CD4-positive, alpha-beta T cell treated with Interleukin-6 for 4 hours (primary cell): ENCODE data around the gene RBM5.

Experiments
- DNase-seq: peaks from one replicate; pipeline ENCODE4 v3.0.0-alpha.2; 2020; ENCODE audit warnings: mixed read lengths

Gene RBM5

DNA sequence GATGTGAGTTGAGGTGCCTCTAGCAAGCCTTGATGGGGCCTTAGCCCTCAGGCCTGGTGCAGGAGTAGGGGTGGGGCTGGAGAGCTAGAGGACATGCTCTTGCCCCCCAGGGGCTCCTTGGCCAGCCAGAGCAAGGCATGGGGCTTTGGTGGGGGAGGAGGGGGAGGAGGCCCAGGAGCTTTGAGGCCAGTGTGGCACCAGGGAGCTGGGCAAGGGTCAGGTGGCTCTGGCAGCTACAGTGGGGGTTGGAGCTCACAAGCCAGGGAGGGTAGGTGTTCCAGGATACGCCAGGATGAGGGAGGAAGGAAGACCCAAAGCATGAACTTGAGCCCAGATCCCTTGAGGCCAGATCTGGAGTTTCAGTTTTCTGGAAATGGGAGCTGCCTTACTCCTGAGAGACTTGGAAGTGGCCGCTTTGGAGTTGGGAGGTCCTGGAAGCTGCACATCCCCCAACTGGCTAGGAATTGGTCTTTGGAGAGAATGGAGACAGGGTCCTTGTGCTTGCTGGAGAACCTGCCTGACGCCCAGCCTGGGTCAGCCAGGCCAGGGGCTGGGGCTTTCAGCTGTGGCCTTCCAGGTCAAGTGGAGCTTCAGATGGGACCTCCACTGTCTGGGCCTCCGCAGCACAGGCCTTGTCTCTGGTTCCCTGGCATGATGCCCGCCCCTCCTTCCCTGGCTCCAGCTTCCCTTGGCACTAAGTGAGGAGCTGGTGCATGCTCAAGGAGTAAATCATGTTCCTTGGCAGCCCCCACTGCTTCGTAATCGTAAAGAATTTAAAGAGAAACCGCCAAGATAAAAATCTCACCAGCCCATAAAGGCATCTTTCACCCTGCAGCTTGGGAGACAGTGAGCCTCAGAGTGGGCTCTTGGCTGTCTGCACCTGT is 75.1 kb downstream of the RBM5 start:
- DNase-seq: no peak

DNA sequence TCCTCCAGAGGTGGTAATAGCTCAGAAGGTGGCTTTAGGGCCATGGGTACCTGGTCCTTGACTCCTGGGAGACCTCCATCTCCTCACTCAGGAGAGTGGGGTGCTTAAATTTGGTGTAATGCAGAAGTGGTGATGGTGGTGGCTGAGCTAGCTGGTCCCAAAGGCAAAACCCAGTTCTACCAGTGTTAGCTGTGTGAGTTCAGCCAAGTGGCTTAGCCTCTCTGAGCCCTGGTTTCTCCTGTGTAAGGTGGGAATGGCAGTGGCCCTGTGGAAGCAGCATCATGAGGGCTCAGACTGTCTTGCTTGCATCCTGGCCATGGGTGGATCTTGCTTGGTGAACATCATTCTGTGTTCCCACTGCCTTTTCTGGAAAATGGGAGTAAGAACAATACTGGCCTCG is 75.8 kb downstream of the RBM5 start:
- no peak for DNase-seq

DNA sequence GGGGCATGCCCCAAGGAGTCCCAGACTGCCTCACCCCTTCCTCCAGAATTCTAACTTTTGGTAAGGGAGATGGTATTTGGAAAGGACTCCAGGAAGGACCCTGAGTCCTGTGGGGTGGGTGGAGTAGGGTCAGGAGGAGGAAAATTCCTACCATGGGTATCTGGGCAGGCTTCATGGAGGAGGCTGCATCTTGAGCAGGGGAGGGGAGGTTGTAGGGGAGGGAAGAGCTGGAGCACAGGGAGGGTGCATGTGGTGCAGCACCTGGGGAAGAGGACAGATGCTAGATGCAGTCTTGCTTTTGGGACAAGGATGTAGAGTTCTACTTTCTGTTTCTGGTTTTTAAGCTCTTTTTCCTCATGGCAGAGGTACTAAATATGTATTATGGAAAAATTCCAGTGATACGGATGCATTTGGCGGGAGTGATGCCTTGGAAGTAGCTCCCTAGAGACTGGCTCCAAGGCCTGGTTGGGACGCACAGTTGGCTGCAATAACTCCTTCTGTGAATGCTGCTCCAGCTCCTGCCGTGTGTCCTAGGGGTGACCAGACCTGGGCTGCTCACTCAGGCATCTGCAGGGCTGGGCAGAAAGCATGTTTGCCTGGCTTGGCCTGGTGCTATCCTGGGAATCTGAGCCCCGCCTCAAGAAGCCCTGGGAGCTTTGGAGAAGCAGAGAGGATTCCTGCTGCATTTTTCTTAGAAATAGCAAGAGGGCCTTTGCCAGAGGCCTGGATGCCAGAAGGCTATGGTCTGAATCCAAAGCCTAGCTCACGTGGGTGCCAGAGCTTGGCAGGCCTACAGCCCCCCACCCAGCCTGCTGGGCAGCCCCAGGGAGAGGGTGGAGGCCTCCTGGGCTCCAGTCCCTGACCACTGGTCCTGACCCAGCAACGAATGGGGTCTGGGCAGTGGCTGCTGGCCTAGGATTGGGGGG is 76.5 kb downstream of the RBM5 start:
- no peak for DNase-seq

DNA sequence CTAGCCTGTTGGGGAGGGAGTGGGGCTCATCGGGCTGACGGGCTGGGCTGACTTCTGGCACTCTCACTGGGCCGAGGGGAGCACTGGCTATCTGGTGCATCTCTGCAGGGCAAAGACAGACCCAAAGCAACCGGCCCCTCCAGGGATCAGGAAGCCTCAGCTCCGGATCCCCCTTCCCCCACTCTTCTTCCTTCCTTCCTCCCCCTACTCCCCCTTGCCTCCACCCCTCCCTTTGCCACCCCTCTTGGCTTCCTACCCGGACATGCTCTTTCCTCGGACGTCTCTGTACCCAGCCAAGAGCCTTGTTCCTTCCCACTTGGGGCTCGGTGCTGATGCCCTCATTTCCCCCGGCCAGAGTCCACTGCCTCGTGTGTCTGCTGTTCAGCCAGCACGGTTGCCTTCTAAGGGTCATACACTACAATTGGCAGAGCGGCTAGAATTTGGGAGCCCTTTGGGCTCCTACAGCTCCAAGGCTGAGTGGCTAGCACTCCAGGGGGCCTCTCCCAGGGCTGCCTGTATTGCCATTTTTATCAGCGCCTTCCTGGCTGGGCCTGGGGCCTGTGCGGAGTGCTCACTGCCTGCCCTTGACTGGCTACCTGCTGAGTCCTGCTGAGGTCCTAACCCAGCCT is 77.3 kb downstream of the RBM5 start:
- no peak for DNase-seq

DNA sequence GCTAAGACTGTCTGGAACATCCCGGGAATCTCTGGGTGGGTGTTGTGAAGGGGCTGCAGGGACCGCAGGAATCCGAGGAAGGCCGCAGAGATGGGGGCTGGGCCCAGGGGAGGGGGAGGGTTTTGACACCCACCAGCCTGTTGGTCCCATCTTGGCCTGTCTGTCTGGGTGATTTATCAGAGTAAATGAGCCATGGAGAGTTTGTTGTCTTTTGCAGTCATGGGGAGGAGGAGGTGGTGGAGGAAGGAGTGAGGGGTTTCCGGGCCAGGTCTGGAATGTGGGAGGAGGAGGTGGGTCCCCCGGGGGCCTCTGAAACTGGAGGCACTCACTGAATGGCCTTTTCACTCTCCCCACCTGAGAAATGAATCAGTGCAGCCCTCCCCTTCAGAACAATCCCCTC is 77.9 kb downstream of the RBM5 start:
- DNase-seq: no peak

DNA sequence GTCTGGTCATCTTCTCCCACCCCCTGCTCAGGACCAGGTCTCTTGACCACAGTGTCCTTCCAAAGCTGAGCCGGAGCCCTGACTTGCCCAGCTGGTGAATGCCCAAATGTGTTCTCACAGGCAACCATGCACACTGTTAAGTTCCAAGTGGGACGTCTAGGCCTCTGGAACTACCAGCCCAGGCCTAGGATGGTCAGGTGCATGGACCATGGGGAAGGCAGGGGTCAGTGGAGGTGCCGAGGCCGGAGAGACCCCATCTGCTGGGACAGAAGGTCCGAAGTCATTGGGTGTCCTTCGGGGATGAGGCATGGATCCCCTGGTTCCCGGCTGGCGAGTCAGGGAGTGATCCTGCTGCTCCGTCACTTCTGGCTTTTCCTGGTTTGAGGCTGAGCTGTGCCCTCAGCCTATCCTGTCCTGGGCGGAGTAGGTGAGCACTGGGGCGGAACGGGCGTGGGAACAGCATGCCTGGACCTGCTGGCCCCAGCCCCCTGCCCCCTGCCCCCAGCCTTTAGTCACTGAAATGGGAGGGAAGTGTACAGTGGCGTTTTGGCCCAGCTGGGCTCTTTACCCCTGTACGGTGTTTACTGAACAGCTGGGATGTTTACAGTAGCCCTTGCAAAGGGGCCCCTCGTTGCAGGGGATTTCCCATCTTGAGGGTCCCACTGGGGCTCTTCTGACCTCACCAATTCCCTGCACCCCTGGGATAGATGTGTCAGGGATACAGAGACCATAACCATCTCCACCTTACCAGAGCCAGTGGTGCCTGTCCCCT is 78.5 kb downstream of the RBM5 start:
- DNase-seq: no peak

DNA sequence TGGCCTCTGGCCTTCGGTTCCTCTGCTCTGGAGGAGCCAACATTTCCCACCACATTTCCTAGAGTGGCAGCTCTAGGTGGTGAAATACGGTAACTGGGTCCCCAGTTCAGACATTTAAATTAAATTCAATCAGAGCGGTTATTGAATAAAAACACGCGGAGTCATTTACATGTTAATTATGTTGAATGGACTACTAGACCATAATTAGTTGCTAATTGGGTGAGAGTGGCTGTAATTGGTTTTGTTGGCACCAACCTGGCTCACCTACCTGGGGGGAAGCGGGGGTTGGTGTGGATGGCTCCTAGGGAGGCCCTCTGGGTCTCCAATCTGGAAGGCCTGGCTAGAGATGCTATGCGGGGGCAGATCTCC is 79.1 kb downstream of the RBM5 start:
- DNase-seq: no peak

DNA sequence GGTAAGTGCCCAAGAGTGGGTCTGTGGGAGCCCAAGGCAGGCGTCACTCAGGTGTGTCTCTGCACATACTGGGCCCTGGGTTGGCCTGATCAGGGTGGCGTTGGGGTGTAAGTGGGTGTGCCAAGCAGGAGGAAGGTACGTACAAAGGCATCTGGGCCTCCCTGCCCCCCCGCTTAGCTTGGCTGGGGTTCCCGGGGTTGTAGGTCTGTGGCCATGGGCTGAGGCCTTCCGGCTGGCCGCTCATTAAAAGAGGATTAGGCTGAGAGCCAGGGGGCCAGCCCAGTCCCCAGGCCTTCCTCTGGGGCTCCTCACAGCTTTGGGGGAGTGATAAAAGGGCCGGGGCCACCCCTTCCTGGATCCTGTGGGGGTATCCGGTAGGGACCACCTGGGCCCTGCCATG is 79.7 kb downstream of the RBM5 start:
- DNase-seq: no peak
